ENCODE measurements around the gene HOXC9. TPM values are rescaled to one million over a fixed set of nuclear protein-coding genes. Genes with fewer than 3 reads are reported as not detected.

The HOXC9 gene
- total RNA-seq, 1 experiment from 2014 or later = 21.1 TPM

DNA sequence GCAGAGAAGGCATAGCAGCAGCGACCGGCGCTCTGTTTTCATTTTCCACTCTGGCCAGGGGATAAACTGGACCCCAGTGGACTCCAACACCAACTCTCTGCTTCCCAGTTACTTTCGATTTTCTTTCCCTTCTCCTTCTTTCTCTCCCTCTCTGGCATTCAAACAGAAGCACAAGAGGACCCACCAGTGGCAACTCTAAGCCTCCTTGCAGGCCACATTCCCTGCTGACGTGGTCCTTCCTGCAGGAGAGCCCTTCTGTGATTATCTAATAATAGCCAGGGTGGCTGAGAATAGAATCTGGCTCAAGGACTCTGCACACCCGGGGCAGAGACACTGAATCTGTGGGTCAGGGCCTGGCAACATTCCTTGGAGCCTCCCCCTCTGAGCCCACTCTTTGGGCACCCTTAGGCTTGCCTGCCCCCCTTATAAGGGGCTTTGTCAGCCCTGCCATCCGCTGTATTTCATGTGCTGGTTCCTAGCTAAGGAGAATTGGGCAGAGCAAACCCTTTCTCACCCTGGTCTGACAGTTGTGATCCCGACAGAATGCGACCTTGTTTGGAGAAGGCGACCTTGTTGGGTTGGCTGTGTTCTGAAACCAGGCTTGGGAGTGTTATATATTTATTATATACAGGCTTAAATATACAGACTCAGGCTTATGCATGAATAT is 20.1 kb downstream of the HOXC9 start:
- Histone ChIP-seq H3K9me3 (ENCODE audit: low read depth, low read length, poor library complexity, severe bottlenecking) (no peaks in the 10 kb centered on the region), H3K27ac (ENCODE audit: low read depth, low read length, poor library complexity, severe bottlenecking) (peak overlapping the region; percentile 97), H3K36me3 (ENCODE audit: insufficient read depth, low read length, poor library complexity, severe bottlenecking) (no peaks in the 10 kb centered on the region), H3K27me3 (replicated peaks; ENCODE audit: insufficient read depth, low read depth, low read length, poor library complexity) (no peaks in the 10 kb centered on the region), H3K4me1 (ENCODE audit: insufficient read depth, low read length, poor library complexity, severe bottlenecking) (peaks cover 74% of the 10 kb centered on the region), H3K4me3 (ENCODE audit: low read depth, low read length, poor library complexity, severe bottlenecking) (peak overlapping the region; percentile 68)
- intact Hi-C loops (cut with micrococcal nuclease; ENCODE audit: unreplicated experiment) = no loop called here
- BruUV-seq (replicated peaks) = no TSS peak
- POLR2A ChIA-PET (ENCODE audit: low non-redundant PET) = no interaction called here
- no peak for DNase-seq (ENCODE audit: low spot score)
- TF ChIP-seq, protein P1, sequence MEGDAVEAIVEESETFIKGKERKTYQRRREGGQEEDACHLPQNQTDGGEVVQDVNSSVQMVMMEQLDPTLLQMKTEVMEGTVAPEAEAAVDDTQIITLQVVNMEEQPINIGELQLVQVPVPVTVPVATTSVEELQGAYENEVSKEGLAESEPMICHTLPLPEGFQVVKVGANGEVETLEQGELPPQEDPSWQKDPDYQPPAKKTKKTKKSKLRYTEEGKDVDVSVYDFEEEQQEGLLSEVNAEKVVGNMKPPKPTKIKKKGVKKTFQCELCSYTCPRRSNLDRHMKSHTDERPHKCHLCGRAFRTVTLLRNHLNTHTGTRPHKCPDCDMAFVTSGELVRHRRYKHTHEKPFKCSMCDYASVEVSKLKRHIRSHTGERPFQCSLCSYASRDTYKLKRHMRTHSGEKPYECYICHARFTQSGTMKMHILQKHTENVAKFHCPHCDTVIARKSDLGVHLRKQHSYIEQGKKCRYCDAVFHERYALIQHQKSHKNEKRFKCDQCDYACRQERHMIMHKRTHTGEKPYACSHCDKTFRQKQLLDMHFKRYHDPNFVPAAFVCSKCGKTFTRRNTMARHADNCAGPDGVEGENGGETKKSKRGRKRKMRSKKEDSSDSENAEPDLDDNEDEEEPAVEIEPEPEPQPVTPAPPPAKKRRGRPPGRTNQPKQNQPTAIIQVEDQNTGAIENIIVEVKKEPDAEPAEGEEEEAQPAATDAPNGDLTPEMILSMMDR (conservative IDR thresholded peaks at IDR 0.05; ENCODE audit: low read depth, low read length) = no peak
- TF ChIP-seq EZH2 (IDR thresholded peaks at IDR 0.05; ENCODE audit: borderline replicate concordance, low read depth, low read length, poor library complexity, severe bottlenecking) = no peak
- CTCF ChIA-PET = no interaction called here

DNA sequence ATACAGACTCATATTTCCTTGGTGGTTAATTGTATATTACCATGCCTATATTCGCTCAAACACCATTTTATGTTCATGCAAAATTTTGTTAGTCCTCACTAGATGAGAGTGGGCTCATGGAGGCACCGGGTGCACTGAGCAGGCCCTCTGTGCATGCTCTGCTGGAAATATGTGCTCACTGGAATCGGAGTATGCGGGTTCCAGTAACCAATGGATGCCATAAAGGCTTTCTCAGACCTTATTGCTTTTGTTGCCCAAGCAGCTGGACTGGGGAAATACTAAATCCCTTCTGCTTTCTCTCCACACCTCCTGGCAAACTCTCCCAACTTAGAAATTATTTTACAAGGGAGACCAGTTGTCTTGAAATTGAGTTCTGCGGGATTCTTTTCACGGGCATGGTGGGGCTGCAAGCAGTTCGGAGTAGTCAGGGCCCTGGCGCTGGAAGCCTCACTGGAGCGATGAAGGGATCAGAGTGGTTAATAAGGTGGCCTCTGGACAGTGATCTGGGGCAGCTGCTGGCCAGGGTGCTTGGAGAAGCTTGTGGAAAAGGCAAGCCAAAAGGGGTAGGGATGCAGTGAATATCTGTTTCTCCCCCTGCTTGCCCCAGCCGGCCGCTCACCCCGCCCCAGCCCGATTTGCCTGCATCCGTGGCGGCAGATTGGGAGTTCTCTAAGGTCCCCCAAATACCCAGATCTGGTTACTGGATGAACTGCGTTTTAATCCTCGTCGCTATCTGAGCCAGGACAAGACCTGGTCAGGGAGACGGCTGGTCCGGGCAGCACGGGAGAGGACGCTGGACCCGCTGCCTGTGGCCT is 20.8 kb downstream of the HOXC9 start:
- no peak for DNase-seq (ENCODE audit: low spot score)
- peaks cover 74% of the 10 kb centered on the region for H3K4me1 ChIP-seq (ENCODE audit: insufficient read depth, low read length, poor library complexity, severe bottlenecking)
- TF ChIP-seq, protein P1 (conservative IDR thresholded peaks at IDR 0.05; ENCODE audit: low read depth, low read length) = no peak
- no peak for TF ChIP-seq EZH2 (IDR thresholded peaks at IDR 0.05; ENCODE audit: borderline replicate concordance, low read depth, low read length, poor library complexity, severe bottlenecking)
- no TSS peak for BruUV-seq (replicated peaks)
- no peaks in the 10 kb centered on the region for H3K27me3 ChIP-seq (replicated peaks; ENCODE audit: insufficient read depth, low read depth, low read length, poor library complexity)
- ChIA-PET POLR2A (ENCODE audit: low non-redundant PET) (no interaction called here), CTCF (no interaction called here)
- H3K36me3 ChIP-seq (ENCODE audit: insufficient read depth, low read length, poor library complexity, severe bottlenecking) = no peaks in the 10 kb centered on the region
- peak overlapping the region; percentile 97 for H3K27ac ChIP-seq (ENCODE audit: low read depth, low read length, poor library complexity, severe bottlenecking)
- no peaks in the 10 kb centered on the region for H3K9me3 ChIP-seq (ENCODE audit: low read depth, low read length, poor library complexity, severe bottlenecking)
- intact Hi-C loops (cut with micrococcal nuclease; ENCODE audit: unreplicated experiment) = no loop called here
- H3K4me3 ChIP-seq (ENCODE audit: low read depth, low read length, poor library complexity, severe bottlenecking) = peak overlapping the region; percentile 68

- TF ChIP-seq, protein P1 (conservative IDR thresholded peaks at IDR 0.05; ENCODE audit: low read depth, low read length) = no peak
- TF ChIP-seq EZH2 (IDR thresholded peaks at IDR 0.05; ENCODE audit: borderline replicate concordance, low read depth, low read length, poor library complexity, severe bottlenecking) = no peak
- H3K36me3 ChIP-seq (ENCODE audit: insufficient read depth, low read length, poor library complexity, severe bottlenecking) = no peaks in the 10 kb centered on the region
- no TSS peak for BruUV-seq (replicated peaks)
- no peak overlapping the region for H3K4me3 ChIP-seq (ENCODE audit: low read depth, low read length, poor library complexity, severe bottlenecking)
- DNase-seq (ENCODE audit: low spot score) = no peak
- no peaks in the 10 kb centered on the region for H3K27me3 ChIP-seq (replicated peaks; ENCODE audit: insufficient read depth, low read depth, low read length, poor library complexity)
- H3K4me1 ChIP-seq (ENCODE audit: insufficient read depth, low read length, poor library complexity, severe bottlenecking) = peaks cover 75% of the 10 kb centered on the region
- ChIA-PET CTCF (no interaction called here), POLR2A (ENCODE audit: low non-redundant PET) (no interaction called here)
- H3K27ac ChIP-seq (ENCODE audit: low read depth, low read length, poor library complexity, severe bottlenecking) = peak overlapping the region; percentile 97
- intact Hi-C loops (cut with micrococcal nuclease; ENCODE audit: unreplicated experiment) = no loop called here
- H3K9me3 ChIP-seq (ENCODE audit: low read depth, low read length, poor library complexity, severe bottlenecking) = no peaks in the 10 kb centered on the region
Measured at GRCh38 chr12:54021432-54022013, 21.6 kb downstream of the HOXC9 start.
